NK-92 treated with Interleukin-12 subunit alpha and Interleukin-12 subunit beta, amount 100 ng/mL, for 24 hours (cell line): ENCODE results near the gene STK24.
"Not testable (repeated sequence)": the region's sequence is repeated elsewhere in the genome, so short reads cannot be mapped to it uniquely, and the experiment has no call there.

Source experiments
- DNase-seq: peaks from one replicate; lab custom pipeline; 2025; lab: John Stamatoyannopoulos, UW

Gene STK24

GRCh38 chr13:98582947-98583346, 6.0 kb upstream of the STK24 start:
- no peak for DNase-seq

DNA sequence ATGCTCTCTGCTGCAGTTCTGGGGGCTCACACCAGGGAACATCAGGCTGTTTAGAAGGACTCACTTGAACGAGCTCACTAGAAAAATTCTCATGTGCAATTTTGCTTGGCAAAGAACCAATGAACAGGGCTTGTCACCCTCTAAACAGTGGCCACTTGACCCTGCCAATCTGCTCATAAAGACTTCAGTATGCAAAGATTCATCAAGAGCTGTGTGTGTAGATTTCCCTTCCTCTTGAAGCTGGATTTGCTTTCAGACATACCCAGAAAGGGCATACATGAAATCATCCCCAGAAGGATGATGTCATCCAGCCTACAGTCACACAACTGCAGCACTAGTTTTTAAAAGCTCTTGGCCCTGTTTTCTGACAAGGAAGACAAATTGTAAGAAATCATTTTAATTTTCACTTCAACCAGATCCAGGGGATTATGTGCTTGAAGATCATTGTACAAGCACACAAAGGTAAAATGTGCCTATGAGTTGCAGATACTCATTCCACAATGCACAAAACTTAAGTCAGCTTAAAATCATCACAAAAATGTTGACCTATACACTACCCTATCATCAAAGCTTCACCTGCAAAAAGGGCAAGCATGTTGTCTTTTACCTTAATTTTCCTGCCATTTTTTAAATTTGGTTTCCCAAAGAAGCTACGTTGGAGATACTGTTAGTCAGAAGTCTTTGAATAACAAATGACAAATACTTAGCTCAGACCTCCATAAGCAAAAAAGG, 5.2 kb upstream of the STK24 start:
- no peak for DNase-seq

GRCh38 chr13:98581381-98581780, 4.5 kb upstream of the STK24 start:
- no peak for DNase-seq

DNA sequence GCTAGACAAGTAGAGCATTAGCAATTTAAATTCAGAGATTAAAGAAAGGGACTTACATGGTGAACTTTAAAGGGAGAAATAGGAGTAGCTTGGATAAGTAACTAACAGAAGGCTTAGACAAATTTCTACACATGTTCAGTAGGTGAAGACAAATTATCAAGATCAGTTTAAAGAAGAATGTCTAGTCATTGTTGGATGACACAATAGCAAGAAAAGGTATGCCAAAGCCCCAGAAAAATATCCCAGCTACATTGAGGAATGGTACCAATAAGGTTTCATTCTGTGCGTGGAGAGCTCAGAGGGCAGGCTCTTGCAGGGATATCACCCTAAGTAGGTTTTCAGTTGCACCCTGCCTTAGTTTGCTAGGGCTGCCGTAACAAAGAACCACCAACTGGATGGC, 3.5 kb upstream of the STK24 start:
- DNase-seq, result no peak

GRCh38 chr13:98577836-98578285, 954 bp upstream of the STK24 start:
- DNase-seq, result no peak

DNA sequence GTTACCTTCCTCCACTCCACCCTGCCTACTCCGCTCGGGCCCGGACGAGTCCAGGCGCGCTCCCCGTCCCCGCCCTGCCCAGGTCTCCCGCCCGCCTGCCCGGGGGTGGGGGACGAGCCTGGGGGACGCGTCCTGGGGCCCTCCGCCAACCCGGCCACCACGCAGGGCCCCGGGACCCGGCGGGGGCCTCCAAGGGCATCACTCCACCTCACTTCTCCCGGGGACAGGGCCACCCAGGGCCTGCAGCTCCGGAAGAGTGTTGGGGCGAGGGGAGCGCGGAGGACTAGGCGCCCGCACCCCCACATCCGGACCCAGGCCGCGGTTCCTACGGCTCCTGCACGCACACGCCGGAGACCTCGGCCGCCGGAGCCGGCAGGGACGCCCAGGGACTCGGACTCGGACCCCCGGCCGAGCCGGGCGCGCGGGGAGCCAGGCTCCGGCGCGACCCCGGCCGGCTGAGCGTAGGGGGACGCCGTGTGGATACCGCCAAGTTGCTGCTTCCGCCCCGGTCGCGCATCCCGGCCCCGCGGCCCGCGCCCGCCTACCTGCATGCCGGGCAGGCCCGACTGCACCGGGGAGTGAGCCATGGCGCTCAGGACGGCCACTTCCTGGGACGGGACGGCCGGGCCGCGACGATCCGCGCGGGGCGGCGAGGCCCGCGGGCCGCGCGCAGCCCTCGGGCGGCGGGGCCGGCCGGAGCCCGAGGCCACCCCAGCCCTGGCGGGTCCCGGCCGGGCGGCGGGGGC, 534 bp downstream of the STK24 start:
- peak; percentile 48 for DNase-seq

- no peak for DNase-seq
These were observed 1.1 kb downstream of the STK24 start for GRCh38 chr13:98575904-98576199.

DNA sequence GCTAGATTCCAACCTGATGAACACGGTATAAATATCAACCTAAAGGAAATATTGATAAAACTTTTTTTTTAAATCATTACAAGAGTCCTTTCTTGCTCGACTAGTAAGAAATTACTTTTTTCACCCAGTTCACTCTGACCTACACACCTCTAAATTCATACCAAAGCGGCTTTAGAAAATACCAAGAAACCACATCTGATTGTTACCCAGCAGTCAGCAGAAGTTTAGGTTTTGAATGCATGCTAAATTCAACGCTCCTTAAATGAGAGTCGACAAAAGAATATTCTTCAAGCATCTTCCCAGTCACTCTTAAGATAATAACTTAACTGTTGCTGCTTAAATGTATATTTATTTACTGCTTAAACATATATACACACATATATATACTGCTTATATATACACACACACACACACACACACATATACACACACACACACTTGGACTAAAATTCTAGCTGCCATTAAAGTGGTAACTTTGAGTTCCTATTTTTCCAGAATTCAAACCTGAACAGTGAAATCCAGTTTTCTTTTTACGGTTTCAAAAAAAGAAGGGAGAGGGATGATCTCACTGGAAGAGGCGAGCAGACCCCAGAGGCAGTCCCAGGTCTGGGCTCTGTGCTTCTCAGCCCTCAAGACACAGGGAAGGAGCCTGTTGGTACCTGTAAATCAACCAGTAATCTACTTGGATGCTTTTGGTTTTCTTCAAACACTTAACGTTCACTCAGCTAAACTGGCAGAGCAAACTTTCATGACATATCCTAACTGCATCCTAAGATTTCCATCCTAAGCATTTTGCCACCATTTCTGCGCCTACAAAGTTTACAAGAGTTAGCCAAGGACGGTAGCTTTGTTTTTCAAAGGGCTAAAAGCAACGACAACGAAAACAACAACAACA, 1.7 kb downstream of the STK24 start:
- DNase-seq, result no peak

- no peak for DNase-seq
These were observed 4.8 kb downstream of the STK24 start for GRCh38 chr13:98571955-98572662.

GRCh38 chr13:98570929-98571372, 6.0 kb downstream of the STK24 start:
- no peak for DNase-seq

- not testable (repeated sequence) for DNase-seq
These were observed 7.2 kb downstream of the STK24 start for GRCh38 chr13:98569494-98570367.

- DNase-seq, result no peak
These were observed 8.0 kb downstream of the STK24 start for GRCh38 chr13:98568918-98569317.

- DNase-seq, result no peak
These were observed 9.8 kb downstream of the STK24 start for GRCh38 chr13:98567140-98567539.

DNA sequence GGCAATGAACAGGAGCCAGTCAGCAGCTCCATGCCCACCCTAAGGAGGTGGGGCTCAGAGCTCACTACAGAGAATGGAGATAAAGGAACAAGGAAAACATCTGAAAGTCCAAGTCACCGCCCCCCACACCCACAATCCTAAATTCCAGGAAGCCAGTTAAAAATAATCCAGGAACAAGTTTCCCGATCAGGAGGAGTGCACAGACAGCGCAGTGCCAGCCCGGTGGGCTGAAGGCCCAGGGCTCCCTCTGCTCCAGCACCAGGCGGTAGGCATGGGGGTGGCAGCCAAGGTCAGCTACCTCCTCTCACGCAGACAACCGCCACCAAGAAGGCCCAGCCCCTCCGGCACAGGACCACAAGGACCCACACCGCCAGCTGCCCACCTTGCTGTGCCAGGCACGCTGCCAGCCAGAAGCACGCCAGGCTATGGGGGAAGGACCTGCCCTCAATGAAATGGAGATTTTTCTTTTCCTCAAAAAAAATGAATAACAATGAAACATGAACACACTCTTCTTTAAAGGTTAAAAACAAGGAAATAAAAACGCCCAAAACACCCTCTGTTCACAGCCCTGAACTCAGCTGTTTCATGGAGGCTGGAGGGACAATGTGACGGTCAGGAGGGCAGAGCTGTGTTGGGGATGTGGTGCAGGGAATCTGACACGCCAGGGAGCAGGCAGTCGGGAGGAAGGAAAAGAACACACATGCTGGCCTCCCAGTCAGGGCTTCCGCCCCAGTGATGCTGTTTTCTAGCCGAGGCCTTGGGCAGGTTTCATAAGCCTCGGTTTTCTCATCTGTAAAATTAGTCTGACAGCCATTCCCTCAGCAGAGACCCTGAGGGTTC, 11.0 kb downstream of the STK24 start:
- no peak for DNase-seq

DNA sequence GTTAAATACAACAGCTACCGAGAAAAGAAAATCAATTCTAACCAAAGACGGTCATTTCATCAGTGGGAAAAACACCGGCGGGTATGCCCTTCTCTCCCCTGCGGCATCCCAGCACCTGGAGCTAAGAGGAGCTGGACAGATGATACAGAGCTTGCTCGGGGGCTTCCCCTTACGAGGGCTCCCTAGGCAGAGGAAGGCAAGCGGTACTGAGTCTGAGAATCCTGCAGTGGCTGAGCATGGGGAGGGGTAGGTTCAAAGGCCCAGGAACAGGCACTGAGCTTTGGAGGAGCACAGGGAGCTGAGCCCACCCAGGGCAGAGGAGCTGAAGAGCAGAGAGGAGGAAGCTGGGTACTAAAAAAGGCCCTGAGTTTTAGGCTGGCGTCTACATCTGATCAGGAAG, 12.7 kb downstream of the STK24 start:
- DNase-seq, result no peak

DNA sequence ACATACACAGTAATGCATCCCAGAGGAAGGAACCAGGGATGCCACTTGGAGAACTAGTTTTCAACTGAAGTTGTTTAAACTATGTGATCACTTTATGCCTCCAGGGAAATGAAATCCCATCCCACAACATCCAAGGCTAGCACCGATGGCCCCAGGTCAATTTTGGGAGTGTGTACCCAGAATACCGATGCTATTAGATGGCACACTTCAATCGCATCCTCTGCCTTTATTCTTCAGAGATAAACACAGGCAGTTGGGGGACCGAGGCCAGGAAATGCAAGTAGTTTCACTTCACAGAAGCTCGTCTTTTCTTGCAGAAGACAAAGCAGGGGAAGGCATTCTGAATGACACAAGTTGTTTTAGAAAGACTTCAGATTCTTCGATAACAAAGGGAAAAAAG, 13.8 kb downstream of the STK24 start:
- no peak for DNase-seq

DNA sequence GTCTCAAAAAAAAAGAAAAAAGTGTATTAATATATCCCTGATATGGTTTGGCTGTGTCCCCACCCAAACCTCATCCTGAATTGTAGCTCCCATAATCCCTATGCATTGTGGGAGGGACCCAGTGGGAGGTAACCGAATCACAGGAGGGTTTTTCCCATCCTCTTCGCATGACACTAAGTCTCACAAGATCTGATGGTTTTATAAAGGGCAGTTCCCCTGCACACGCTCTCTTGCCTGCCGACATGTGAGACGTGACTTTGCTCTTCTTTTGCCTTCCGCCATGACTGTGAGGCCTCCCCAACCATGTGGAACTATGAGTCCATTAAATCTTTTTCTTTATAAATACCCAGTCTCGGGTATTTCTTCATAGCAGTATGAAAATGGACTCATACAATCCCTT, 17.7 kb downstream of the STK24 start:
- no peak for DNase-seq

- no peak for DNase-seq
These were observed 18.7 kb downstream of the STK24 start for GRCh38 chr13:98557937-98558792.

DNA sequence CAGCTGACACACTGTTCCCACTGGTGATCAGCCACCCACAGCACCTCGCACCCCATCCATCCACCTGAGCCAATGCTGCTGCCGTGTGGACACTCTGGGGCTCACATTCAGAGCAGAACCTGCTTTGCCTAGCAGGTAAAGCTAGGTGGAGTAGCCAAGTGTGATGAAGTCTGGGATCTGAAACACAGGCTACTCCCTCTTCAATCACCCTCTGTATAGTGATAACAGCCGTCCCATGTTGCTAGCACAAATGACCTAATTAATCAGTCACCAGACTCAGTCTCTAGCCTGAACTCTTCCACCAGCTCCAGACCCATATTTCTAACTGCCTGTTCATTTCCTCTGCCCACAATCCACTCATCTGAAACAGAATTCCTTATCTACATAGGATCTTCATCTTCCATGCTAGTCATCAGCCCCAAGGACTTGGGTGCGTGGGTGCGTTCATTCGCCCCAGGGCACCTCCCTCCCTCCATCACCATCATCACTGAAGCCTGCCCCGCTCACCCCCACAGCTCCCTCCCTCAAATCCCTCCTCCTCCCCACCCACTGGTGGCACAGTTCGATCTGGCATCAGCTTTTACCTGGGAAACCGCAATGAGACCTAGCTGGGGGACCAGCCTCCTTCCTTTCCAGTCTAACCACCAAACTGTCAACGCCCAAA, 19.8 kb downstream of the STK24 start:
- DNase-seq, result no peak
